Measurements from ENCODE around the gene FGD3.

GRCh38 chr9:93035106-93035660, 87.9 kb downstream of the FGD3 start:
- no peak for TF ChIP-seq POLR2AphosphoS5 (IDR thresholded peaks at IDR 0.05)
- TF ChIP-seq, protein P1, sequence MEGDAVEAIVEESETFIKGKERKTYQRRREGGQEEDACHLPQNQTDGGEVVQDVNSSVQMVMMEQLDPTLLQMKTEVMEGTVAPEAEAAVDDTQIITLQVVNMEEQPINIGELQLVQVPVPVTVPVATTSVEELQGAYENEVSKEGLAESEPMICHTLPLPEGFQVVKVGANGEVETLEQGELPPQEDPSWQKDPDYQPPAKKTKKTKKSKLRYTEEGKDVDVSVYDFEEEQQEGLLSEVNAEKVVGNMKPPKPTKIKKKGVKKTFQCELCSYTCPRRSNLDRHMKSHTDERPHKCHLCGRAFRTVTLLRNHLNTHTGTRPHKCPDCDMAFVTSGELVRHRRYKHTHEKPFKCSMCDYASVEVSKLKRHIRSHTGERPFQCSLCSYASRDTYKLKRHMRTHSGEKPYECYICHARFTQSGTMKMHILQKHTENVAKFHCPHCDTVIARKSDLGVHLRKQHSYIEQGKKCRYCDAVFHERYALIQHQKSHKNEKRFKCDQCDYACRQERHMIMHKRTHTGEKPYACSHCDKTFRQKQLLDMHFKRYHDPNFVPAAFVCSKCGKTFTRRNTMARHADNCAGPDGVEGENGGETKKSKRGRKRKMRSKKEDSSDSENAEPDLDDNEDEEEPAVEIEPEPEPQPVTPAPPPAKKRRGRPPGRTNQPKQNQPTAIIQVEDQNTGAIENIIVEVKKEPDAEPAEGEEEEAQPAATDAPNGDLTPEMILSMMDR (IDR thresholded peaks at IDR 0.05), result no peak
- TF ChIP-seq POLR2A (IDR thresholded peaks at IDR 0.05), result no peak

All from upper lobe of left lung (tissue), 4 donors.